ENCODE results near the gene AQP5. TPM values are rescaled to one million over a fixed set of nuclear protein-coding genes. Genes with fewer than 3 reads are reported as not detected.
A peak's percentile ranks its signal among the peaks of the same experiment; 100 is the strongest.

The AQP5 gene
- total and polyA plus RNA-seq, 2 donors from 2014 or later = 0.91 to 0.99 TPM

GRCh38 chr12:49972129-49972528, 10.5 kb downstream of the AQP5 start:
- intact Hi-C loops (cut with DNase I) = no loop called here
- no peak overlapping the region for H3K9ac ChIP-seq (ENCODE audit: low read length in 3 of 3)
- peaks cover 0 to 15% (median 6%) of the 10 kb centered on the region in 3 donors for H3K4me1 ChIP-seq (ENCODE audit: control insufficient read depth in 2 of 3, insufficient read depth in 2 of 3, low read depth in 1 of 3, low read length in 3 of 3)
- no peaks in the 10 kb centered on the region for H3K9me3 ChIP-seq (ENCODE audit: control insufficient read depth in 2 of 3, insufficient read depth in 1 of 3, low read length in 3 of 3)
- no peaks in the 10 kb centered on the region for H3K27me3 ChIP-seq (ENCODE audit: control insufficient read depth, insufficient read depth, low read length)
- H3K4me3 ChIP-seq (ENCODE audit: low read length in 3 of 3) = no peak overlapping the region
- H3K27ac ChIP-seq (ENCODE audit: low read depth in 2 of 2, low read length in 2 of 2) = no peak overlapping the region
- DNase-seq (peak in 1 of 5 donors; percentile 55), FAIRE-seq (no peak)
- H3K36me3 ChIP-seq (ENCODE audit: control insufficient read depth in 2 of 3, insufficient read depth in 3 of 3, low read length in 3 of 3) = no peaks in the 10 kb centered on the region
- TF ChIP-seq CTCF (IDR thresholded peaks at IDR 0.05; ENCODE audit: borderline replicate concordance, extremely low read depth, insufficient read depth) = no peak

- FAIRE-seq = no peak
- peak in 4 of 5 donors; percentile 49 to 78 (median 64) for DNase-seq
- no peaks in the 10 kb centered on the region for H3K36me3 ChIP-seq (ENCODE audit: control insufficient read depth in 2 of 3, insufficient read depth in 3 of 3, low read length in 3 of 3)
- H3K4me3 ChIP-seq (ENCODE audit: low read length in 3 of 3) = no peak within 1 kb of the TSS
- H3K27ac ChIP-seq (ENCODE audit: low read depth in 2 of 2, low read length in 2 of 2) = no peak within 1 kb of the TSS
- no peak for TF ChIP-seq CTCF (IDR thresholded peaks at IDR 0.05; ENCODE audit: borderline replicate concordance, extremely low read depth, insufficient read depth)
- H3K9ac ChIP-seq (ENCODE audit: low read length in 3 of 3) = no peak within 1 kb of the TSS
- H3K4me1 ChIP-seq (ENCODE audit: control insufficient read depth in 2 of 3, insufficient read depth in 2 of 3, low read depth in 1 of 3, low read length in 3 of 3) = peaks cover 0 to 8% (median 2%) of the 10 kb centered on the region in 3 donors
- intact Hi-C loops (cut with DNase I) = no loop called here
- H3K27me3 ChIP-seq (ENCODE audit: control insufficient read depth, insufficient read depth, low read length) = no peaks in the 10 kb centered on the region
- no peaks in the 10 kb centered on the region for H3K9me3 ChIP-seq (ENCODE audit: control insufficient read depth in 2 of 3, insufficient read depth in 1 of 3, low read length in 3 of 3)
Measured at GRCh38 chr12:49972641-49973360, 11.1 kb downstream of the AQP5 start, which contains the start of gene AQP6. TSS of gene AQP6 (plus strand) at chr12:49972947. CDS start at chr12:49973174, 227 bp downstream.

GRCh38 chr12:49973361-49973830, 11.7 kb downstream of the AQP5 start:
- FAIRE-seq = no peak

More at GRCh38 chr12:49973361-49973830, 11.7 kb downstream of the AQP5 start:
- H3K9me3 ChIP-seq (ENCODE audit: control insufficient read depth in 2 of 3, insufficient read depth in 1 of 3, low read length in 3 of 3) = no peaks in the 10 kb centered on the region
- peaks cover 0 to 7% (median 4%) of the 10 kb centered on the region in 3 donors for H3K4me1 ChIP-seq (ENCODE audit: control insufficient read depth in 2 of 3, insufficient read depth in 2 of 3, low read depth in 1 of 3, low read length in 3 of 3)
- H3K27me3 ChIP-seq (ENCODE audit: control insufficient read depth, insufficient read depth, low read length) = no peaks in the 10 kb centered on the region
- H3K36me3 ChIP-seq (ENCODE audit: control insufficient read depth in 2 of 3, insufficient read depth in 3 of 3, low read length in 3 of 3) = no peaks in the 10 kb centered on the region
- DNase-seq = peak in 1 of 5 donors; percentile 55
- no peak overlapping the region for H3K4me3 ChIP-seq (ENCODE audit: low read length in 3 of 3)
- intact Hi-C loops (cut with DNase I) = no loop called here
- H3K27ac ChIP-seq (ENCODE audit: low read depth in 2 of 2, low read length in 2 of 2) = no peak overlapping the region
- TF ChIP-seq CTCF (IDR thresholded peaks at IDR 0.05; ENCODE audit: borderline replicate concordance, extremely low read depth, insufficient read depth) = no peak
- no peak overlapping the region for H3K9ac ChIP-seq (ENCODE audit: low read length in 3 of 3)
